Activated CD4-positive, alpha-beta T cell treated with anti-CD3 and anti-CD28 coated beads, Interleukin-2, amount 50 U/mL, for 24 hours (primary cell): ENCODE data around the gene ZFP64.
"Not testable (repeated sequence)": the region's sequence is repeated elsewhere in the genome, so short reads cannot be mapped to it uniquely, and the experiment has no call there.

Source experiments
- DNase-seq, 2 donors: peaks; one replicate each; pipeline ENCODE4 v3.0.0-alpha.2; 2020; ENCODE audit warnings: low read depth in 1 of 2, low spot score in 1 of 2

The ZFP64 gene

DNA sequence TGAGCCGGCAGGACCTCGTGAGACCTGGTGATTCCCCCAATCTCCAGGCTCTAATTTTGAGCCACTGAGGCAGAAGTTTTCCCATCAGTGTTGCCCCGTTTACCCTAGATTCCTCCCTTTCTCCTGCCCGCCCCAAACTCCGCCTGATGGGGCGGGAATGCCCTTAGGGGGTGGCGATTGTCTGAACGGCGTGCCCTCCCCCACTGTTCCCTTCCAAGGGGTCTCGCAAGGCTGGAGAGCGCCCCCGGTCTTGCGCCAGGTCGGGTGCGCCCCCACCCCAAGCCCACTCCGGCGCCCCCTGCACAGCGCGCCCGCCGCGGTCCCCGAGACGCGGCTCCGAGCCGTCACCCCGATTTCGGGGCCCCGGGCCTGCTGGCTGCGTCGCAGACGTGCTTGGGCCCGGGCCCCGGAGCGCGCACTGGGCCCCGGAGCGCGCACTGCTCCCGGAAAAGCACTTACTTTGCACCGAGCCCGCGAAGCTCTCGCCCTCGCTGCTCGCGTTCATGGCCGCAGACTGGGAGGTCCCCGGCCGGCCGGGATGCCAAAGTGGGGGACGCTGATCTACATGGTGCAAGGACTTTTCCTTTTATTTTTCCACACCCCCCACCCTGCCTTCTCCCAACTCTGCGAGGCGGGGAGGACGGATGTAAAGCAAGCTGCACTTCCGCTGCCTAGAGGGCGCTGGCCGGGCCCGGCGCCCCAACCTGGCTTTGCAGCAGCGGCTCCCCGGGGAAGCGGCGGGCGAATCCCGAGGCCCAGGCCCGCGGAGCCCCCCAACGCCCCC, at the start of gene ZFP64:
Gene ZFP64, minus strand, starts transcription at position 648 of the 784 bp plus-strand sequence. Its CDS starts 143 bp downstream, at position 505.
- peak; percentile 57 to 59 for DNase-seq

DNA sequence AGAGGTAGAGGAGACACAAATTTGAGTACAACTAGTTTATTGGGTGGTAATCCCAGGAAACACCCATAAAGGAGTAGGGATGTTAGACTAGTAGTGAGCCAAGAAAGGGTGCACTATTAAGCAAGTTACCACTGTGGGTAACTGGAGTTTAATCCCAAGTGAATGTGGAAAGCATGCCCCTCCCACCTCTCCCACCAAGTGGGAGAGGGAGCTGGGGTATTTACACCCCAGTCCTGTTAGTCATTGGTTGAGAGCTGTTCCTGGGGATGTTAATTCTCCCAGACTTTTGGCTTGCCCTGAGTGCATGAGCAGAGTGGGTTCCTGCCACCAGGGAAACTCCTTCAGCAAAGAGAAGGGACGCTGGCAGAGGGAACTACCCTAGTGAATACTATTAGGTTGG, 49.2 kb upstream of the ZFP64 start:
- DNase-seq = no peak

DNA sequence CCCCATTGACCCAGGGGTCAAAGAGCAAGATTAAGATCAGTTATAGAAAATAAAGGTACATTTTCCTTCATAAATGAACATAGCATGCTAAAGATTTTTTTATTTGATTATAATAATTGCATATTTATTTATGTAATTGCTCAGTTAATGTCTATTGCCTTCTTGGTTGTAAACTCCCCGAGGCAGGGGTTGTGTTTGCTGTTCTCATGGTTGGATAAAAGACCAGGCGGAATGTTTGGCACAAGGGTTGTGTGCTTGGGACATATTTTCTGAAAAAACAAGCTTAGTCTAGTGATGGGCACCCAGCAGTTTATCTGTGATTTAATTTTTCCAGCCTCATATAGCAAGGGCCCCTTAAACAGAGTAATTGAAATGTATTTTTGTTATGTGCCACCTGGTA, 47.5 kb upstream of the ZFP64 start:
- no peak for DNase-seq

DNA sequence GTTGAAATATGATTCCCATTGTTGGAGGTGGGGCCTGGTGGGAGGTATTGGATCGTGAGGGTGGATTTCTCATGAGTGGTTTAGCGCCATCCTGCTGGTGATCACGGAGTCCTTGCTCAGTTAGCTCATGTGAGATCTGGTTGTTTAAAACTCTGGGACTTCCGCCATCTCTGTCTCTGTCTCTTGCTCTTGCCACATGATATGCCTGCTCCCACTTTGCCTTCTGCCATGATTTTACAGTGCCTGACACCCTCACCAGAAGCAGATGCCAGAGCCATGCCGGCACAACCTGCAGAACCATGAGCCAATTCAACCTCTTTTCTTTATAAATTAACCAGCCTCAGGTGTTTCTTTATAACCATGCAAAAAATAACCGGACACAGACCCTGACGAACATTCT, 44.7 kb upstream of the ZFP64 start:
- DNase-seq = no peak

DNA sequence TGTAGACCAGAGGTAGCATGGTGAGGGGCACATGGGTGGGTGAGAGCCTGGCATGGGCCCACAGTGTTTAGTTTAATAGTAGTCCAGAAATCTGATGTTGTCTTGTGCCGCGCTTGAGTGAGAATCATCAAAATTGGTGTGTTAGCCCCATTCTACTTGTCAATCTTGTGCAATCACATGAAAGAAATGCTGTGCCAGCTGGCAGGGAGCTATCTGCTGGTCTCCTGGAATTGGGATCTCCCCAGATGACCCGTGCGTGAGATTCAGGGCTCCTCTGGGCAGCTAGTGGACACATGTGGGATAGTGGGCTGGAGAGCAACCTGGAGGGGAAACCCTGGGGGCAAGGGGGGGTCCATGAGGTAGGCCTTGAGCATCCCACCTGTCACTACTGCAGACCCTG, 43.5 kb upstream of the ZFP64 start:
- DNase-seq = no peak

DNA sequence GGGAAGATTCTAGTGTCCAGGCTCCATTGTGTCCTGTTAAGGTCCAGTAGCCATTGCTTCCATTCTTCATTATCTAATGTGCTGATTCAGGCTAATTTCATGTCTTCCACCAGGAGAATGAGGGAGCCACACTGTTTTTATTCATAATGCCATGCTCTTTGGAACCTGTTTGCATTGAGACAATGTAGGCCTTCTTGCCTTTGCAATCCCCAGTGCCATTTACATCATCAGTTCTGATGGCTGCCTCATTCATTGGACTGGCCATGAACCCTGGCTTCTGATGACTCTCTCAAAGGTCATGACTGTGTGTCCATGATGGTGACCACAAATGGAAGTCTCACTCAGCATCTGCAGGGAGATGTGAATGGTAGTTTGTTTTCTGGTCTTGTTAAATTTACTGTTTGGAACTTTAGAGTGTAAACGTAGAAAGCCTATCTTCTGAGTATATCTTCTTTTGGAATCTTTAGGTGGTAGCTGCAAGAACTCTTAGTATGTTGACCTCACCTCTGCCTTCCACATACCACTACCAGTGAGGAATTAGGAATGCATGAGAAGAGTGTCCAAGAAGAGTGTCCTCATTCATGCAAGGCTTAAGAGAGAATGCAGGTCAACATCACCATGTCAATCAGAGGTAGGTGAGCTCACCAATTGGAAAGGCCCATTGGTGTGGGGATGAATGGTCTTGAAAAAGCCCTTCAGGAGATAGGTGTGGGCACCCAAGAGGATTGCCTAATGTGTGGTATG, 42.9 kb upstream of the ZFP64 start:
- DNase-seq = no peak

DNA sequence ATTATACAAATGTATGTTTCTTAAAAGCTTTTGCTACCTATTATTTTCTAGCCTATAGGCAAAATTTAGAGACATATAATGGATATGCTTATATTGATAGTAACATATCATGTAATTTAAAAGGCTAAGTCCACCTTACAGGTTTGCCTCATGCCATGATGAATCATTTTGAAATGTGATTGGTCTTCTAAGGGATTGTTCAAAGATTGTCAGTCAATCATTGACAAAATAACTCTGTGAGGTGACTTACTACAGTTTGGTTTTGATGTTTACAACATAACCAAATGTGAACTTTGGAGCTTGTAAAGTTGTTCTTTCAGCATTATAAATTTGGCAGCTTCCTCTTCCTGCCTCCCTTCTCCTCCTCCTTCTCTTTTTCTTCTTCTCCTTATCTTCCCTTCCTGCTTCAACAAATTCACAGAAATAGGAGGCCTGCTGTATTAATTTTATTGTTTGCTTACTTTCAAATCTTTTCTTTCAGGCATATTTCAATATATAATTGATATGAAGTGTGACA, 39.7 kb upstream of the ZFP64 start:
- DNase-seq = no peak

DNA sequence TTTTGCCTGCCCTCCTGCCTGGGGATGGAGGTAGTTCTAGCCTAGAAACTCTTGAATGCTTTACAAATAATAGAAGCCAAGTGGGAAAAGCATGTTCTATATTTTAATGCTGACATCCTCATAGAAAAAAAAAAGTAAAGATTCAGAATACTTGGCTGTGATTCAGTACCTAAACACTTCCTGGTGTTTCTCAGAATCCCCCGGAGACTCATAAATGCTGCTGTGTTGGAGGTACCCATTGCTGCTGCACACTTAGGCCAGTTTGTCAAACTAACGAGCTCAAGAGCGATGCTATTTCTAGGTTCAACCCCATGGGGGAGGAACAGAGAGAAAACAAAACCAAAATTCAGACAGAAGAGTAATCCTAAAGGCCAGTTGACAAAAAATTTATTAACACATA, 38.8 kb upstream of the ZFP64 start:
- no peak for DNase-seq

DNA sequence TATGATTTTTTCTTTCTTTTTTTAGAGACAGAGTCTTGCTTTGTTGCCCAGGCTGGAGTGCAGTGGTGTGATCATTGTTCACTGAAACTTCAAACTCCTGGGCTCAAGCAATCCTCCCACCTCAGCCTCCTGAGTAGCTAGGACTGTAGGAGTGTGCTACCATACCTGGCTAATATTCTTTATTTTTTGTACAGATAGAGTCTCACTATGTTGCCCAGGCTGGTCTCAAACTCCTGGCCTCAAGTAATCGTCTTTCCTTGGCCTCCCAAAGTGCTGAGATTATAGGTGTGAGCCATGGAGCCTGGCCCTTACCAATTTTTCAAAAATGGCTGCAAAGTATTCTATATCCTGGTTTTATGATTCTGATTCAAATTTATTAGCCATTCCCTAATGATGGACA, 37.8 kb upstream of the ZFP64 start:
- DNase-seq = not testable (repeated sequence)

DNA sequence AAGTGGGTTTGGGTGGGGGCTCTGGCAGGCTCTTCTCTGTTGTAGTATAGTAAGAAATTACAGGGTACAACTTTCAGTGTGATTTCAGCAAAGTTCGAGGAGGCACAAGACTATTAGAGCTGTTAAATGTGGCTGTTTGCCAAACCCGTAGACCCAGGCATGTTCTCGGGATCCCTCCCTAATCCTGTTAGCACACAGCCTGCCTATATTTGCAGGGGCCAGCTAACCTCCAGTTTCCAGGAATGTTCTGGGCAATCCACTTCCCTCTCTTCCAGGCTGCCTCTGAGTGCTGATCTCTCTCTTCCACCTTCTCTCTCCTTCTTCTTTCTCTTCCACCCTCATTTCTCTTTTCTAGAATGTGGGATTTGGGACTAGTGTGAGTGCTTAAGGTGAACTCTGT, 34.8 kb upstream of the ZFP64 start:
- DNase-seq = no peak

DNA sequence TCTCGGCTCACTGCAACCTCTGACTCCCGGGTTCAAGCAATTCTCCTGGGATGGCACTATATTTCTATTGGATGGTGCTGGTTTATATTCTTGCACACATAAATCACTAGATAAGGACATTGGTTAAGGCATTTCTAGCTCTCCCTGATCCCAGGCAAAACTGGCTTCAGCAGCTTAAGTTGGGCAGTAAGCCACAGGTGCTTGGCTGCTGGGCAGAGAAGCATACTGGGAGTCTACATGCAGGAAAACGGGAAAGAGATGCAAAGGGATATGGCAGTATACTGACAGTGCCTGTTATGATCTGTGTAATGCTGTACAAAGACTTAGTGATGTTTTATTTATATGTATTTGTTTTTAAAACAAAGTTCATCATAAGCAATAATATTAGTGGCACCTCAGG, 33.3 kb upstream of the ZFP64 start:
- no peak for DNase-seq

DNA sequence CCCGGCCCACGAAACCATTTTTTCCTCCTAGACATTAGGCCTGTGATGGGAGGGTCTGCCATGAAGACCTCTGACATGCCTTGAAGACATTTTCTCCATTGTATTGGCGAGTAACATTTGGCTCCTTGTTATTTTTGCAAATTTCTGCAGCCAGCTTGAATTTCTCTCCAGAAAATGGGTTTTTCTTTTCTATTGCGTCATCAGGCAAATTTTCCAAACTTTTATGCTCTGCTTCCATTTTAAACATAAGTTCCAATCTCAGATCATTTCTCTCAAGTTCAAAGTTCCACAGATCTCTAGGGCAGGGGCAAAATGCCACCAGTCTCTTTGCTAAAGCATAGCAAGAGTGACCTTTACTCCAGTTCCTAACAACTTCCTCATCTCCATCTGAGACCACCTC, 29.8 kb upstream of the ZFP64 start:
- DNase-seq = not testable (repeated sequence)

DNA sequence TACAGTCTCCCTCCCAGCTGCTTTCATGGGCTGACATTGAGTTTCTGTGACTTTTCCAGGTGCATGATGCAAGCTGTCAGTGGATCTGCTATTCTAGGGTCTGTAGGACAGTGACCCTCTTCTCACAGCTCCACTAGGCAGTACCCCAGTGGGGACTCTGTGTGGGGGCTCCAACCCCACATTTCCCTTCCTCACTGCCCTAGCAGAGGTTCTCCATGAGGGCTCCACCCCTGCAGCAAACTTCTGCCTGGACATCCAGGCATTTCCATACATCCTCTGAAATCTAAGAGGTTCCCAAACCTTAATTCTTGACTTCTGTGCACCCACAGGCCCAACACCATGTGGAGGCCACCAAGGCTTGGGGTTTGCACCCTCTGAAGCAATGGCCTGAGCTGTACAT, 29.3 kb upstream of the ZFP64 start:
- not testable (repeated sequence) for DNase-seq

DNA sequence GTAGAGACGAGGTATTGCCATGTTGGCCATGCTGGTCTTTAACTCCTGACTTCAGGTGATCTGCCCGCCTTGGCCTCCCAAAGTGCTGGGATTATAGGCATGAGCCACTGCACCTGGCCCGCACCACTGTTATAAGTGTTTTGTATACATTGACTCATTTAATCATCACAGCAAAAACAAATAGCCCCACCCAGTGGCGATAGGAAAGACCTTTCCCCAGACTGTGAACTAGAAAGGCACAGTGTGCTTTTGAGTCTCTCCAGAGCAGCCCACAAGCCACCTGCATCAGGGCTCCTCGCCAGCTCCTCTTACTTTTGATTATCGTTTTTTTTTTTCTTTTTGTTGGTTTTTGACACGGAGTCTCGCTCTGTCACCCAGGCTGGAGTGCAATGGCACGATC, 27.9 kb upstream of the ZFP64 start:
- DNase-seq = no peak

DNA sequence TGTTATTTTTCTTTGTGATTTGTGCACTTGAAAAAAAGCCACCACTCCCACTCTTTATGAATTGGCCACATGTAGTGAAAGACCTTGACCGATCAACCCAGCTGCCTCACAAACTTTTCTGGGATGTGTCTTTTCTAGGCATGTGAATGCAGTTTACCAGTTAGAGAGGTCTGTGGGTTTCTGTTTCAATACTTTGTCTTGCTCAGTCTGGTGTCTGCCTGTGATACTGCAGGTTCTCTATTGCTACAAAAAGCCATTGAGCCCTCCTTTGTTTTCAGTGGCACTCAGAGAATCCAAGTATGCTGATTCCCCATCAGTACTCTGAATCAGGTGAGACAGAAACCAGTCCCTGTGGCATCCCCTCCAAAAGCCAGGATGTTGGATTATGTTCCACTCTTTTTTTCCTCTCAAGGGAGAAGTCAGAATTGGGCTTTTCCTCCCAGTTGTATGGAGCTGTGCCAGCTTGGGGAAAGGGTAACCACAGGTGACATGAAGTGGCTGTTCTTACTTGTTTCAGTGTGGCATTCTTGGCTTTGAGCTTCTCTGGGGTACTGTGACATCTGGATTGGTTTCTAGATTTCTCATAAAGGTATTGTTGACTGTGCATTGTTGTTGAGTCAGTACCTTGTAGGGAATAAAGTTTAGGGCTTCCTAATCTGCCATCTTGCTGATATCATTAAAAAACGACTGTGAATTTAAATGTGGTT, 26.3 kb upstream of the ZFP64 start:
- DNase-seq = no peak

DNA sequence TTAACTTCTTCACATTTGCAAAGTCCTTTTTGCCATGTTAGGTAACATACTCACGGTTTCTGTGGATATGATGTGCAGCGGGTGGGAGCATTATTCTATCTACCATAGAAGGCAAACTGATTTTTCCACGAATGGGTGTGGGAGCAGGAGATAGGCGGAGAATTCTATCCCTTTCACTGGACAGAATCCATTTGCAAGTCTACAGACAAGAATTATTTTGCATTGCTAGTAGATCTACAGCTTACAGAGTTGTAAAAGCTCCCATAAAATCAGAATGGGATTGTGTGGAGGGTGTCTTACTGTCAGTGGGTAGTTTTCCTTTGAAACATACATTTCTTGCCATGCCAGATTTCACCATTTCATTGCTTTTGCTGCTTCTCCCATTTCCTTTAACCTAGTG, 22.4 kb upstream of the ZFP64 start:
- no peak for DNase-seq

DNA sequence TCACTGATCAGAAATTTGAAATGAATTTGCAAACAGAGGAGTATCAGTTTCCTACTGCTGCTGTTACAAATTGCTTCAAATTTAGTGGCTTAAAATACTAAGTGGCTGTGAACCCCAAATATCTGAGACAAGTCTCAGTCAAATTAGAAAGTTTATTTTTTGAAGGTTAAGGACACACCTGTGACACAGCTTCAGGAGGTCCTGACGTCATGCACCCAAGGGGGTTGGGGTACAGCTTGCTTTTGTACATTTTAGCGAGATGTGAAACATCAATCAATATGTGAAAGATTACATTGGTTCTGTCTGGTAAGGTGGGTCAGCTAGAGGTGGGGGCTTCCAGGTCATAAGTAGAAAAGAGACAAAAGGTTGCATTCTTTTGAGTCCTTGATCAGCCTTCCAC, 21.4 kb upstream of the ZFP64 start:
- no peak for DNase-seq

DNA sequence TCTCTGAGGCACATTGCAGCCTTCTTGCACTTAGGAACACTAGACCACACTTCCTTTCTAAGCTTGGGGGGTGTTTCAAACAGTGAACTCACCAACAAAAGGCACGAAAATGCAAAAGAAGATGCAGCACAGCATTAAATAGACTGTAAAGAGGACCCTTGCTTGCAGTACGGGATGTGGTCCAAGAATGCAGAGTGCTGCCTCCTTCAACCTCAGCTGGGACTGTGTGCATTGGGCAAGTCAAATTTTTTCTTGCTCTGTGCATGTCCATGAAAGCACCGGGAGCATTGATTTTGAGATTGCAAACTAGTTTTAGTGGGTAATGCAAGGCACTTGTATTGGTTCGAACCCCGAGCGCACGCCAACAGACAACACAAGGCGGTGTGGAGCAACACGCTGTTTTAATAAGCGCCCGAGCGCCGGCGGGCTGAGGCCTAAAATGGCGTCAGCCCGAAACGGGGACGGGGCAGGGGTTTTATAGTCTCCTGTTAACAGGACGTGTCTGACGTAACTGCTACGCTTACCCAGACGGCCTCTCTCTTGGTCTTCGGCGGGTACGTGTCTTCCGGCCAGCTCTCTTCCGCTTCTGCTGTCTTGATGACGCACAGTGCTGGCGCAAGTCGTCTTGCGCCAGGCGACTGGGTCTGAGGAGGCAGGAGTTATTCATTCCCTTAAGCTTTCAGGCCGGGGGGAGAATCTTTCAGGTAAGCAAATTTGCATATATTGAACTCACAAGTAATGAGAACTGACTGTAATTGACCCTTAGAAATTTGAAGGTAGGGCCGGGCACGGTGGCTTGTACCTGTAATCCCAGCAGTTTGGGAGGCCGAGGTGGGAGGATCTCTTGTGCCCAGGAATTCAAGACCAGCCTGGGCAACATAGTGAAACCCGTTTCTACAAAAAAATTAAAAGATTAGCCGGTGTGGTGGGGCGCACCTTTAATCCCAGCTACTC, 18.7 kb upstream of the ZFP64 start:
- DNase-seq = no peak

DNA sequence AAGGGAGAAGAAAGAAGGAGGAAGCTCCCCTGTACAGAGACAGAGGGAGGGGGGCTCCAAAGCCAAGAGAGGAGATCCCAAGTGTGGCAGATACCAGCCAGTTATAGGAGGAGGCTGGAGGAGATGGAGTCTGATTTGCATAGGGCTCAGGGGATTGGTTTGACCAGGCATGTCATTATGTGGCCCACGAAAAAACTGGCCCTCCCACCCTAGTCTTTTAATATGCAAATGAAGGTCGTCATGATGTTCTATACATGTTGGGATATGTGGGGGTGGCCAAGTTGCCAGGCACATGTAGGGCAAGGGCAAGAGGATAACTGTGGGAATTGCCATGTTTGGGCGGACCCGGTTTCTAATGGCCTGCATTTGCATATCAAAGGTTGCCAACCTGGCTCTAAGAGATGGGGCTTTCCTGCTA, 17.6 kb upstream of the ZFP64 start:
- no peak for DNase-seq

DNA sequence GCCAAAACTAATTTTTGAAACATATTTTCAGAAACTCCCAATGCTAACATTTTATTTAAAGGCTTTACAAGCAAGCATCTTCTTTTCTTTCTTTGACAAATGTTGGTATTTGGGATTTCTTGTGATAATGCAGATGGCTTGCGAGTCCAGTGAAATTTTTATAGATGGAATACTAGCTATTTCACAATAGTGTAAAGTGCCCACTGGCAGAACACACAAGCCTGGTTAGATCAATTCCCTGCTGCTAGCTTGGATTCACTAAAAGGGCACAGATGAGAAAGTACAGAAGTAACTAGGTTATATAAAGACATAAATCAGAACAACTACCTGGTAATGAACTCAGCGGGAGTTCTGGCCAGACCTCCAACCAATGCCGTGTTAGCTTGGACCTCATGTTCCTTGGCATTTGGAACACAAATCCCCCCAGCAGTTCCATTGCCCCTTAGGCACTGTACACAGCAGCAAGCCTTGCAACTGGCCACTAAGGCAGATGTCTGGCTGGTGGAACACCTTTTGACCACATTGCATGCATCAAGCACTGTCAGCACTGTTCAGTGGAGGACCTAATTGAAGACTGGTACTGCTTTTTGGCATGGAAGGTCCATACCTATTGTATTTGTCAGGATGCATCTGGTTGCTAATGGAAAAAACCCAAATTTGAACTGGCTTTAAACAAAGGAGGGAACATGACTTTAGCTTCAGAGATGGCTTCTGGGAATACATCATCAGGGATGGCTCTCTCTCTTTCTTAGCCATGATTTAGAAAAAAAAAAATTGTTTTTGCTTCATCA, 15.6 kb upstream of the ZFP64 start:
- DNase-seq = no peak
